Midbrain (tissue), 1 donor: Measurements from ENCODE around the gene SOX13.
A peak's percentile ranks its signal among the peaks of the same experiment; 100 is the strongest.
"Not testable (repeated sequence)": the region's sequence is repeated elsewhere in the genome, so short reads cannot be mapped to it uniquely, and the experiment has no call there.

Experiments used
- DNase-seq: peaks from one replicate; lab custom pipeline; 2025; lab: John Stamatoyannopoulos, UW

Gene SOX13

GRCh38 chr1:204087893-204088528, 15.1 kb downstream of the SOX13 start:
- peak; percentile 43 for DNase-seq

GRCh38 chr1:204088596-204088995, 15.7 kb downstream of the SOX13 start:
- no peak for DNase-seq

GRCh38 chr1:204089044-204089751, 16.3 kb downstream of the SOX13 start:
- peak; percentile 49 for DNase-seq

- not testable (repeated sequence) for DNase-seq
These were observed 17.2 kb downstream of the SOX13 start for GRCh38 chr1:204090132-204090531.

- DNase-seq = no peak
These were observed 18.2 kb downstream of the SOX13 start for GRCh38 chr1:204091066-204091465.

- no peak for DNase-seq
These were observed 18.9 kb downstream of the SOX13 start for GRCh38 chr1:204091787-204092312.

GRCh38 chr1:204092632-204093420, 19.9 kb downstream of the SOX13 start:
- DNase-seq = no peak

- DNase-seq = no peak
These were observed 20.5 kb downstream of the SOX13 start for GRCh38 chr1:204093421-204093717.

- DNase-seq = no peak
These were observed 20.9 kb downstream of the SOX13 start for GRCh38 chr1:204093781-204094180.

- no peak for DNase-seq
These were observed 21.4 kb downstream of the SOX13 start for GRCh38 chr1:204094313-204094729.

- no peak for DNase-seq
These were observed 22.1 kb downstream of the SOX13 start for GRCh38 chr1:204094856-204095634.

GRCh38 chr1:204096931-204097330, 24.0 kb downstream of the SOX13 start:
- no peak for DNase-seq

GRCh38 chr1:204098683-204099082, 25.8 kb downstream of the SOX13 start:
- DNase-seq = no peak

GRCh38 chr1:204099754-204100153, 26.8 kb downstream of the SOX13 start:
- DNase-seq = not testable (repeated sequence)

GRCh38 chr1:204102029-204102611, 29.2 kb downstream of the SOX13 start:
- no peak for DNase-seq

GRCh38 chr1:204102739-204103430, 30.0 kb downstream of the SOX13 start:
- DNase-seq = no peak

- no peak for DNase-seq
These were observed 30.5 kb downstream of the SOX13 start for GRCh38 chr1:204103431-204103741.

- DNase-seq = no peak
These were observed 31.6 kb downstream of the SOX13 start for GRCh38 chr1:204104331-204105130.

GRCh38 chr1:204105131-204105515, 32.2 kb downstream of the SOX13 start:
- no peak for DNase-seq

- no peak for DNase-seq
These were observed 33.9 kb downstream of the SOX13 start for GRCh38 chr1:204106825-204107224.
